HepG2 (cell line): Measurements from ENCODE around the gene ACTL6A. TPM values are rescaled to one million over a fixed set of nuclear protein-coding genes. Genes with fewer than 3 reads are reported as not detected.

Source experiments
- ATF3 ChIP-seq: sonication (generic); formaldehyde crosslinking; IDR thresholded peaks from 2 replicates; pipeline ENCODE4 v1.4.0; 2020; ENCODE audit warnings: missing genetic modification reagents
- BCLAF1 ChIP-seq: fragments of 450-650 bp; IDR thresholded peaks from 2 replicates; pipeline ENCODE4 v1.6.1; 2017; ENCODE audit warnings: mild to moderate bottlenecking
- GABPB1 ChIP-seq: IDR thresholded peaks from 2 replicates; pipeline ENCODE4 v1.6.1; 2016; ENCODE audit warnings: mild to moderate bottlenecking, missing genetic modification reagents, moderate library complexity, missing compliant biosample characterization
- NR0B2 ChIP-seq: sonication (generic); formaldehyde crosslinking; IDR thresholded peaks from 2 replicates; pipeline ENCODE4 v1.4.0; 2020; ENCODE audit warnings: mild to moderate bottlenecking, missing genetic modification reagents
- SIX4 ChIP-seq: sonication (generic); formaldehyde crosslinking; IDR thresholded peaks from 2 replicates; pipeline ENCODE4 v1.4.0; 2020; ENCODE audit warnings: missing genetic modification reagents
- TOE1 ChIP-seq: sonication (generic); formaldehyde crosslinking; IDR thresholded peaks from 2 replicates; pipeline ENCODE4 v1.4.0; 2020; ENCODE audit warnings: mild to moderate bottlenecking, missing genetic modification reagents
- ZNF318 ChIP-seq: sonication (generic); formaldehyde crosslinking; IDR thresholded peaks from 2 replicates; pipeline ENCODE4 v1.4.0; 2020; ENCODE audit warnings: mild to moderate bottlenecking, missing genetic modification reagents
- ZNF431 ChIP-seq: sonication (generic); formaldehyde crosslinking; IDR thresholded peaks from 2 replicates; pipeline ENCODE4 v1.9.0; 2022; ENCODE audit warnings: missing genetic modification reagents, low read depth, mild to moderate bottlenecking, borderline replicate concordance
- ZNF451 ChIP-seq: sonication (generic); formaldehyde crosslinking; IDR thresholded peaks from 2 replicates; pipeline ENCODE4 v1.5.0; 2020; ENCODE audit warnings: mild to moderate bottlenecking, missing genetic modification reagents
- ZNF570 ChIP-seq: sonication (generic); formaldehyde crosslinking; IDR thresholded peaks from 2 replicates; pipeline ENCODE4 v1.4.0; 2020; ENCODE audit warnings: mild to moderate bottlenecking, missing genetic modification reagents, borderline replicate concordance
- ZNF598 ChIP-seq: sonication (generic); formaldehyde crosslinking; IDR thresholded peaks from 2 replicates; pipeline ENCODE4 v1.5.1; 2020; ENCODE audit warnings: mild to moderate bottlenecking, missing genetic modification reagents, borderline replicate concordance
- ZNF678 ChIP-seq: sonication (generic); formaldehyde crosslinking; IDR thresholded peaks from 2 replicates; pipeline ENCODE4 v1.4.0; 2020; ENCODE audit warnings: mild to moderate bottlenecking, missing genetic modification reagents
- ZNF749 ChIP-seq: sonication (generic); formaldehyde crosslinking; IDR thresholded peaks from 2 replicates; pipeline ENCODE4 v1.8.0; 2022; ENCODE audit warnings: mild to moderate bottlenecking, missing genetic modification reagents, moderate library complexity, borderline replicate concordance
- polyA plus RNA-seq, 8 experiments: library from polyadenylated mRNA; depleted of rRNA in 3 of 8; stranded (reverse) in 7 of 8; unstranded in 1 of 8; fragments of >200 nt; fragmentation: Illumina TruSeq in 4 of 8; extraction: Trizol in 4 of 8; gene quantifications; 2 replicates each; pipeline versions ENCODE4 v1.2.1 to v1.2.3, GENCODE V29; 2011 to 2016; ENCODE audit warnings: low read depth in 4 of 8, missing spikeins in 1 of 8, mixed read lengths in 1 of 8; ENCODE audit not compliant: insufficient read depth in 1 of 8
- total RNA-seq, 5 experiments: library from RNA; depleted of rRNA; stranded (reverse); fragments of >200 nt; fragmentation: Illumina TruSeq; extraction: Trizol; gene quantifications; 2 replicates each; pipeline ENCODE4 v1.2.3, GENCODE V29; 2016; ENCODE audit warnings: low read depth in 1 of 5

ACTL6A gene
- total and polyA plus RNA-seq, 2 of the 13 experiments (the other 11 are each of a cell fraction or from before 2014, with no cell fraction given), result 58.1 to 84.1 TPM

GRCh38 chr3:179542375-179542774 lies 20.4 kb upstream of the ACTL6A start (continued):
- TF ChIP-seq ZNF318 (CRISPR knock-in tag) (no peak), SIX4 (CRISPR knock-in tag) (no peak), ZNF431 (CRISPR knock-in tag) (no peak), GABPB1 (CRISPR knock-in tag) (no peak), ZNF749 (no peak), BCLAF1 (no peak), TOE1 (CRISPR knock-in tag) (no peak), ZNF451 (CRISPR knock-in tag) (no peak), ZNF598 (CRISPR knock-in tag) (no peak), ATF3 (CRISPR knock-in tag) (no peak), NR0B2 (CRISPR knock-in tag) (no peak), ZNF570 (CRISPR knock-in tag) (no peak), ZNF678 (CRISPR knock-in tag) (no peak)
